SK-N-SH treated with all-trans-retinoic acid at 6 μM for 48 hours (cell line): ENCODE results near the gene HP1BP3.

Experiments used
- ATAC-seq: fragments of 200-7000 bp; cut with Tn5 transposase; 3 replicates; pipeline ENCODE4 v1.9.1; 2020; ENCODE audit warnings: mild to moderate bottlenecking, moderate library complexity
- ARNTL ChIP-seq: fragments of 450-650 bp; formaldehyde crosslinking; IDR thresholded peaks from 2 replicates; pipeline ENCODE4 v1.5.0; 2020; ENCODE audit warnings: low read depth, mild to moderate bottlenecking, moderate library complexity, borderline replicate concordance
- BACH2 ChIP-seq: fragments of 250-450 bp; sonication (Bioruptor Pico); IDR thresholded peaks from 2 replicates; pipeline ENCODE4 v1.9.0; 2021; ENCODE audit warnings: mild to moderate bottlenecking, borderline replicate concordance
- CSDC2 ChIP-seq: fragments of 250-450 bp; sonication (Bioruptor Pico); IDR thresholded peaks from 2 replicates; pipeline ENCODE4 v1.5.0; 2020; ENCODE audit warnings: mild to moderate bottlenecking, moderate library complexity
- ESRRG ChIP-seq: fragments of 250-450 bp; sonication (Bioruptor Pico); IDR thresholded peaks from 2 replicates; pipeline ENCODE4 v1.6.1; 2021; ENCODE audit warnings: mild to moderate bottlenecking
- GLIS3 ChIP-seq: fragments of 250-450 bp; sonication (Bioruptor Pico); IDR thresholded peaks from 2 replicates; pipeline ENCODE4 v1.5.0; 2020; ENCODE audit warnings: mild to moderate bottlenecking, moderate library complexity
- ISL1 ChIP-seq: fragments of 250-450 bp; sonication (Bioruptor Pico); IDR thresholded peaks from 2 replicates; pipeline ENCODE4 v2.1.2; 2022; ENCODE audit warnings: mild to moderate bottlenecking, moderate library complexity
- OSR1 ChIP-seq: fragments of 250-450 bp; sonication (Bioruptor Pico); IDR thresholded peaks from 2 replicates; pipeline ENCODE4 v1.8.0; 2022; ENCODE audit warnings: moderate library complexity, mild to moderate bottlenecking, inconsistent platforms
- PPARA ChIP-seq: fragments of 250-450 bp; sonication (Bioruptor Pico); IDR thresholded peaks from 2 replicates; pipeline ENCODE4 v1.5.0; 2020; ENCODE audit warnings: mild to moderate bottlenecking, borderline replicate concordance
- RARB ChIP-seq: fragments of 250-450 bp; sonication (Bioruptor Pico); IDR thresholded peaks from 2 replicates; pipeline ENCODE4 v1.8.0; 2021; ENCODE audit warnings: mild to moderate bottlenecking, moderate library complexity
- SNAI2 ChIP-seq: fragments of 250-450 bp; sonication (Bioruptor Pico); IDR thresholded peaks from 2 replicates; pipeline ENCODE4 v1.5.0; 2020; ENCODE audit warnings: mild to moderate bottlenecking, moderate library complexity
- TCF4 ChIP-seq: fragments of 250-450 bp; sonication (Bioruptor Pico); IDR thresholded peaks from 2 replicates; pipeline ENCODE4 v1.8.0; 2021; ENCODE audit warnings: mild to moderate bottlenecking, moderate library complexity, borderline replicate concordance
- TOX ChIP-seq: fragments of 250-450 bp; sonication (Bioruptor Pico); IDR thresholded peaks from 2 replicates; pipeline ENCODE4 v1.8.0; 2021; ENCODE audit warnings: mild to moderate bottlenecking, moderate library complexity, borderline replicate concordance
- ZC3H10 ChIP-seq: fragments of 250-450 bp; sonication (Bioruptor Pico); IDR thresholded peaks from 2 replicates; pipeline ENCODE4 v1.5.1; 2021; ENCODE audit warnings: mild to moderate bottlenecking, moderate library complexity
- ZFP30 ChIP-seq: fragments of 450-650 bp; formaldehyde crosslinking; IDR thresholded peaks from 2 replicates; pipeline ENCODE4 v1.5.0; 2022; ENCODE audit warnings: mild to moderate bottlenecking, moderate library complexity
- ZNF565 ChIP-seq: fragments of 450-650 bp; formaldehyde crosslinking; conservative IDR thresholded peaks from 2 replicates; pipeline ENCODE4 v1.5.0; 2020; ENCODE audit warnings: low read depth, mild to moderate bottlenecking, moderate library complexity
- ZNF70 ChIP-seq: fragments of 450-650 bp; formaldehyde crosslinking; IDR thresholded peaks from 2 replicates; pipeline ENCODE4 v1.5.0; 2020; ENCODE audit warnings: mild to moderate bottlenecking, moderate library complexity
- ZNF8 ChIP-seq: fragments of 450-650 bp; formaldehyde crosslinking; IDR thresholded peaks from 2 replicates; pipeline ENCODE4 v1.5.0; 2020; ENCODE audit warnings: mild to moderate bottlenecking, moderate library complexity
- TF ChIP-seq, protein P1 (sequence below): fragments of 250-450 bp; sonication (Bioruptor Pico); IDR thresholded peaks from 2 replicates; pipeline ENCODE4 v1.8.0; 2021; ENCODE audit warnings: low read depth, mild to moderate bottlenecking, moderate library complexity, borderline replicate concordance
- TF ChIP-seq, protein P2 (sequence below): fragments of 250-450 bp; sonication (Bioruptor Pico); IDR thresholded peaks from 2 replicates; pipeline ENCODE4 v1.8.0; 2020; ENCODE audit warnings: mild to moderate bottlenecking, moderate library complexity, borderline replicate concordance
- TF ChIP-seq, protein P3 (sequence below): fragments of 250-450 bp; sonication (Bioruptor Pico); IDR thresholded peaks from 2 replicates; pipeline ENCODE4 v1.5.1; 2020; ENCODE audit warnings: low read depth, mild to moderate bottlenecking, moderate library complexity
- TF ChIP-seq, protein P4 (sequence below): fragments of 250-450 bp; sonication (Bioruptor Pico); IDR thresholded peaks from 2 replicates; pipeline ENCODE4 v1.5.1; 2021; ENCODE audit warnings: mild to moderate bottlenecking, moderate library complexity

Gene HP1BP3

DNA sequence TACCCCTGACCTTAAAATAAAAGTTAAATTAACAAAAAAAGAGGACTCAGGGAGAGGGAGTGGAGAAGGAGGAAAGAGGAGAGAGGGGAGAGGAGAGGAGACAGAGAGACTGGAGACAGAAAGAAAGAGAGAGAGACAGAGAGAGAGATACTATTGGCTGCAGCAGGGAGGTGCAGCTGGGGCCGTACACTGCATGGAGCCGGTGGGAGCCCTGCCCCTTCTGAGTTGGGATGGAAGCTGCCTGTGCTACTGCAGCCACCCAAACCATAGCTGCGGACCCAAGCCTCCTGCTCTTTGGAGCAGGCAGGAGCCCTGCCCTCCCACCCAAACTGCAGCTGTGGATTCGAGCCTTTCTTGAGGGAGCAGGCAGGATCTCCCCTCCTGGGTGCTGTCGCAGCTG lies 32.7 kb upstream of the HP1BP3 start:
- no peak for ATAC-seq
- TF ChIP-seq, protein P1, sequence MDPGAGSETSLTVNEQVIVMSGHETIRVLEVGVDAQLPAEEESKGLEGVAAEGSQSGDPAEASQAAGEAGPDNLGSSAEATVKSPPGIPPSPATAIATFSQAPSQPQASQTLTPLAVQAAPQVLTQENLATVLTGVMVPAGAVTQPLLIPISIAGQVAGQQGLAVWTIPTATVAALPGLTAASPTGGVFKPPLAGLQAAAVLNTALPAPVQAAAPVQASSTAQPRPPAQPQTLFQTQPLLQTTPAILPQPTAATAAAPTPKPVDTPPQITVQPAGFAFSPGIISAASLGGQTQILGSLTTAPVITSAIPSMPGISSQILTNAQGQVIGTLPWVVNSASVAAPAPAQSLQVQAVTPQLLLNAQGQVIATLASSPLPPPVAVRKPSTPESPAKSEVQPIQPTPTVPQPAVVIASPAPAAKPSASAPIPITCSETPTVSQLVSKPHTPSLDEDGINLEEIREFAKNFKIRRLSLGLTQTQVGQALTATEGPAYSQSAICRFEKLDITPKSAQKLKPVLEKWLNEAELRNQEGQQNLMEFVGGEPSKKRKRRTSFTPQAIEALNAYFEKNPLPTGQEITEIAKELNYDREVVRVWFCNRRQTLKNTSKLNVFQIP (CRISPR knock-in tag) = no peak
- TF ChIP-seq ISL1 (CRISPR knock-in tag) (no peak), ESRRG (CRISPR knock-in tag) (no peak), GLIS3 (CRISPR knock-in tag) (no peak), ZNF8 (CRISPR knock-in tag) (no peak), CSDC2 (no peak), SNAI2 (CRISPR knock-in tag) (no peak), TOX (CRISPR knock-in tag) (no peak), ZFP30 (CRISPR knock-in tag) (no peak)
- TF ChIP-seq, protein P2, sequence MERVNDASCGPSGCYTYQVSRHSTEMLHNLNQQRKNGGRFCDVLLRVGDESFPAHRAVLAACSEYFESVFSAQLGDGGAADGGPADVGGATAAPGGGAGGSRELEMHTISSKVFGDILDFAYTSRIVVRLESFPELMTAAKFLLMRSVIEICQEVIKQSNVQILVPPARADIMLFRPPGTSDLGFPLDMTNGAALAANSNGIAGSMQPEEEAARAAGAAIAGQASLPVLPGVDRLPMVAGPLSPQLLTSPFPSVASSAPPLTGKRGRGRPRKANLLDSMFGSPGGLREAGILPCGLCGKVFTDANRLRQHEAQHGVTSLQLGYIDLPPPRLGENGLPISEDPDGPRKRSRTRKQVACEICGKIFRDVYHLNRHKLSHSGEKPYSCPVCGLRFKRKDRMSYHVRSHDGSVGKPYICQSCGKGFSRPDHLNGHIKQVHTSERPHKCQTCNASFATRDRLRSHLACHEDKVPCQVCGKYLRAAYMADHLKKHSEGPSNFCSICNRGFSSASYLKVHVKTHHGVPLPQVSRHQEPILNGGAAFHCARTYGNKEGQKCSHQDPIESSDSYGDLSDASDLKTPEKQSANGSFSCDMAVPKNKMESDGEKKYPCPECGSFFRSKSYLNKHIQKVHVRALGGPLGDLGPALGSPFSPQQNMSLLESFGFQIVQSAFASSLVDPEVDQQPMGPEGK (CRISPR knock-in tag) = no peak
- TF ChIP-seq, protein P3, sequence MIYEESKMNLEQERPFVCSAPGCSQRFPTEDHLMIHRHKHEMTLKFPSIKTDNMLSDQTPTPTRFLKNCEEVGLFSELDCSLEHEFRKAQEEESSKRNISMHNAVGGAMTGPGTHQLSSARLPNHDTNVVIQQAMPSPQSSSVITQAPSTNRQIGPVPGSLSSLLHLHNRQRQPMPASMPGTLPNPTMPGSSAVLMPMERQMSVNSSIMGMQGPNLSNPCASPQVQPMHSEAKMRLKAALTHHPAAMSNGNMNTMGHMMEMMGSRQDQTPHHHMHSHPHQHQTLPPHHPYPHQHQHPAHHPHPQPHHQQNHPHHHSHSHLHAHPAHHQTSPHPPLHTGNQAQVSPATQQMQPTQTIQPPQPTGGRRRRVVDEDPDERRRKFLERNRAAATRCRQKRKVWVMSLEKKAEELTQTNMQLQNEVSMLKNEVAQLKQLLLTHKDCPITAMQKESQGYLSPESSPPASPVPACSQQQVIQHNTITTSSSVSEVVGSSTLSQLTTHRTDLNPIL (CRISPR knock-in tag) = no peak

DNA sequence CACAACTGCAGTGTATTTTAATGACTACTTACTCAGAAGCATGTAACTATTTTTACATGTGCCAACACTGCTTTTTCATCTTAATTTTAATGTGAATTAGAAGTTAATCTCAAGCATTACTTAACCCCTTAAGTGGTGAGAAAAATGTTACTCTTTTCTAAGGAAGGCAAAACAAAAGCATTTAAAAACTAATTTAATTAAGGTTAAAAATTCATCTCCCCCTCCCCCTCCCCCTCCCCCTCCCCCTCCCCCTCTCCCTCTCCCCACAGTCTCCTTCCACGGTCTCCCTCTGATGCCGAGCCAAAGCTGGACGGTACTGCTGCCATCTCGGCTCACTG lies 27.4 kb upstream of the HP1BP3 start:
- no peak for TF ChIP-seq TCF4 (CRISPR knock-in tag)
- TF ChIP-seq OSR1 = no peak
- no peak for TF ChIP-seq ZNF565
- TF ChIP-seq, protein P3 (CRISPR knock-in tag) = no peak
- no peak for TF ChIP-seq ISL1 (CRISPR knock-in tag)
- TF ChIP-seq PPARA (CRISPR knock-in tag) = no peak
- TF ChIP-seq SNAI2 (CRISPR knock-in tag) = no peak
- no peak for TF ChIP-seq ARNTL
- TF ChIP-seq, protein P4, sequence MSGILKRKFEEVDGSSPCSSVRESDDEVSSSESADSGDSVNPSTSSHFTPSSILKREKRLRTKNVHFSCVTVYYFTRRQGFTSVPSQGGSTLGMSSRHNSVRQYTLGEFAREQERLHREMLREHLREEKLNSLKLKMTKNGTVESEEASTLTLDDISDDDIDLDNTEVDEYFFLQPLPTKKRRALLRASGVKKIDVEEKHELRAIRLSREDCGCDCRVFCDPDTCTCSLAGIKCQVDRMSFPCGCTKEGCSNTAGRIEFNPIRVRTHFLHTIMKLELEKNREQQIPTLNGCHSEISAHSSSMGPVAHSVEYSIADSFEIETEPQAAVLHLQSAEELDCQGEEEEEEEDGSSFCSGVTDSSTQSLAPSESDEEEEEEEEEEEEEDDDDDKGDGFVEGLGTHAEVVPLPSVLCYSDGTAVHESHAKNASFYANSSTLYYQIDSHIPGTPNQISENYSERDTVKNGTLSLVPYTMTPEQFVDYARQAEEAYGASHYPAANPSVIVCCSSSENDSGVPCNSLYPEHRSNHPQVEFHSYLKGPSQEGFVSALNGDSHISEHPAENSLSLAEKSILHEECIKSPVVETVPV (CRISPR knock-in tag) = no peak
- no peak for TF ChIP-seq ESRRG (CRISPR knock-in tag)
- TF ChIP-seq TOX (CRISPR knock-in tag) = no peak
- no peak for TF ChIP-seq RARB (CRISPR knock-in tag)
- no peak for TF ChIP-seq ZNF8 (CRISPR knock-in tag)
- no peak for TF ChIP-seq GLIS3 (CRISPR knock-in tag)
- TF ChIP-seq, all 23 proteins: peak for 0
- no peak for ATAC-seq

- TF ChIP-seq CSDC2 = no peak
- no peak for TF ChIP-seq ZNF70 (CRISPR knock-in tag)
- TF ChIP-seq SNAI2 (CRISPR knock-in tag) = no peak
- TF ChIP-seq ARNTL = no peak
- no peak for TF ChIP-seq ZFP30 (CRISPR knock-in tag)
- no peak for TF ChIP-seq GLIS3 (CRISPR knock-in tag)
- TF ChIP-seq ZC3H10 = no peak
- TF ChIP-seq OSR1 = no peak
- TF ChIP-seq RARB (CRISPR knock-in tag) = no peak
- TF ChIP-seq, protein P3 (CRISPR knock-in tag) = no peak
- no peak for TF ChIP-seq ZNF8 (CRISPR knock-in tag)
- no peak for TF ChIP-seq BACH2
- no peak for TF ChIP-seq ZNF565
- TF ChIP-seq, protein P1 (CRISPR knock-in tag) = no peak
- TF ChIP-seq, protein P4 (CRISPR knock-in tag) = no peak
- TF ChIP-seq TOX (CRISPR knock-in tag) = no peak
- no peak for TF ChIP-seq PPARA (CRISPR knock-in tag)
- TF ChIP-seq ESRRG (CRISPR knock-in tag) = no peak
- ATAC-seq = no peak
These were observed 24.8 kb upstream of the HP1BP3 start for GRCh38 chr1:20811916-20812315.
